ENCODE measurements around the gene MTSS2.

DNA sequence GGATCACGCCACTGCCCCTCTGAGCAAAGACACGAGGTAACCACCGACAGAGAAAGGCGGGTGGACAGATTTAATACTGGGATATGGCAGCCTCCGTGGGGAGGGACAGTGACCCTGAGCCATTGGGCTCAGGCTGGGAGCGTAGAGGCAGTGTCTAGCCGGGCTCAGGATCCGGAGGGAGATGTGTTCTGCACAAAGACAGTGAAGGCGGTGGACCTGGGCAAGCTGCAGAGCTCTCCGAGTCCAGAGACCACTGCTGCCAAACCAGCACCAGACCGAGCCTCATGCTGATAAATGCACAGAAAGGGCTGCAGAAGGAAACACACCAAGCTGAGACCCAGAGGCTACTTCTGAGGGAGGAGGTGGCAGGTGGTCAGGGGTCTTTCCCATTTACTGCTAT lies 26.5 kb upstream of the MTSS2 start:
- TF ChIP-seq, protein P1, sequence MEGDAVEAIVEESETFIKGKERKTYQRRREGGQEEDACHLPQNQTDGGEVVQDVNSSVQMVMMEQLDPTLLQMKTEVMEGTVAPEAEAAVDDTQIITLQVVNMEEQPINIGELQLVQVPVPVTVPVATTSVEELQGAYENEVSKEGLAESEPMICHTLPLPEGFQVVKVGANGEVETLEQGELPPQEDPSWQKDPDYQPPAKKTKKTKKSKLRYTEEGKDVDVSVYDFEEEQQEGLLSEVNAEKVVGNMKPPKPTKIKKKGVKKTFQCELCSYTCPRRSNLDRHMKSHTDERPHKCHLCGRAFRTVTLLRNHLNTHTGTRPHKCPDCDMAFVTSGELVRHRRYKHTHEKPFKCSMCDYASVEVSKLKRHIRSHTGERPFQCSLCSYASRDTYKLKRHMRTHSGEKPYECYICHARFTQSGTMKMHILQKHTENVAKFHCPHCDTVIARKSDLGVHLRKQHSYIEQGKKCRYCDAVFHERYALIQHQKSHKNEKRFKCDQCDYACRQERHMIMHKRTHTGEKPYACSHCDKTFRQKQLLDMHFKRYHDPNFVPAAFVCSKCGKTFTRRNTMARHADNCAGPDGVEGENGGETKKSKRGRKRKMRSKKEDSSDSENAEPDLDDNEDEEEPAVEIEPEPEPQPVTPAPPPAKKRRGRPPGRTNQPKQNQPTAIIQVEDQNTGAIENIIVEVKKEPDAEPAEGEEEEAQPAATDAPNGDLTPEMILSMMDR (conservative IDR thresholded peaks at IDR 0.05; ENCODE audit: low read depth, low read length), result no peak
- no peak for TF ChIP-seq RFX5 (IDR thresholded peaks at IDR 0.05; ENCODE audit: low read depth, low read length)

Measured in IMR-90 (cell line).